SK-N-SH (cell line): ENCODE data around the gene TRAF1.
A peak's percentile ranks its signal among the peaks of the same experiment; 100 is the strongest.

ENCODE experiments used
- CHD2 ChIP-seq: fragments of 150-350 bp; IDR thresholded peaks from 2 replicates; pipeline ENCODE4 v1.6.1; 2018; ENCODE audit warnings: low read length; ENCODE audit not compliant: partially characterized antibody
- CTCF ChIP-seq: fragments of 200-600 bp; sonication (generic); IDR thresholded peaks from 2 replicates; pipeline ENCODE4 v1.6.1; 2017; ENCODE audit warnings: antibody characterized with exemption, mild to moderate bottlenecking, moderate library complexity
- EP300 ChIP-seq, 2 experiments: IDR thresholded peaks; 2 replicates each; pipeline versions ENCODE4 v1.4.0 to v1.6.1; 2012; ENCODE audit warnings: borderline replicate concordance in 1 of 2, low read depth in 1 of 2, low read length in 1 of 2
- MAX ChIP-seq: IDR thresholded peaks from 2 replicates; pipeline ENCODE4 v1.4.0; 2012; ENCODE audit warnings: low read depth
- MXI1 ChIP-seq: IDR thresholded peaks from 2 replicates; pipeline ENCODE4 v1.6.1; 2012; ENCODE audit warnings: mild to moderate bottlenecking, low read depth, low read length, improper control_type of control experiment
- POLR2AphosphoS5 ChIP-seq: IDR thresholded peaks from 2 replicates; pipeline ENCODE4 v1.6.1; 2012; ENCODE audit warnings: low read depth, low read length
- RXRA ChIP-seq: IDR thresholded peaks from 2 replicates; pipeline ENCODE4 v1.4.0; 2012; ENCODE audit warnings: low read depth, mild to moderate bottlenecking, borderline replicate concordance
- YY1 ChIP-seq: IDR thresholded peaks from 2 replicates; pipeline ENCODE4 v1.4.0; 2012; ENCODE audit warnings: low read depth, mild to moderate bottlenecking

DNA sequence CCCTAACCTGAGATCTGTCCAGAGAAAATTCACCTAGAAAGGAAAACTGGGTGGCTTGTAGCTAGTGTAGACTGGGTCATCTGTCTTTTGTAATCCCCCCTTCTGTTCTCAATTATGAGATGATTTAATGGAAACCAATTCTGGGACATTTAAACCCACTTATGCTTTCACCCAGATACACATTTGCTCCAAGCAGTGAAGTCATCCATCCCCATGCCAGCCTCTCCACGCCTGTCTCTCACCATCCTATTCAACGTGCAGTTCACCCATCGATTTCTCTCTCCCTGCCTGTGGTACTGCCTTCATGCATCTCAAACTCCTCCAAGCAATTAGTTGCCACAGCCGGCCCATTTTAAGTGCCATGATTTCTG lies 51.4 kb downstream of the TRAF1 start:
- peak; percentile 72 for TF ChIP-seq MXI1
- TF ChIP-seq MAX, result no peak
- TF ChIP-seq CTCF, result no peak
- TF ChIP-seq YY1, result no peak
- no peak for TF ChIP-seq POLR2AphosphoS5
- TF ChIP-seq RXRA, result no peak
- TF ChIP-seq CHD2, result no peak
- no peak; a peak in 1 of 4 replicates for TF ChIP-seq EP300 (IDR thresholded peaks at IDR 0.05; ENCODE audit: borderline replicate concordance in 1 of 2, low read depth in 1 of 2, low read length in 1 of 2)
